ENCODE data around the gene MRPL9.

MRPL9 gene

DNA sequence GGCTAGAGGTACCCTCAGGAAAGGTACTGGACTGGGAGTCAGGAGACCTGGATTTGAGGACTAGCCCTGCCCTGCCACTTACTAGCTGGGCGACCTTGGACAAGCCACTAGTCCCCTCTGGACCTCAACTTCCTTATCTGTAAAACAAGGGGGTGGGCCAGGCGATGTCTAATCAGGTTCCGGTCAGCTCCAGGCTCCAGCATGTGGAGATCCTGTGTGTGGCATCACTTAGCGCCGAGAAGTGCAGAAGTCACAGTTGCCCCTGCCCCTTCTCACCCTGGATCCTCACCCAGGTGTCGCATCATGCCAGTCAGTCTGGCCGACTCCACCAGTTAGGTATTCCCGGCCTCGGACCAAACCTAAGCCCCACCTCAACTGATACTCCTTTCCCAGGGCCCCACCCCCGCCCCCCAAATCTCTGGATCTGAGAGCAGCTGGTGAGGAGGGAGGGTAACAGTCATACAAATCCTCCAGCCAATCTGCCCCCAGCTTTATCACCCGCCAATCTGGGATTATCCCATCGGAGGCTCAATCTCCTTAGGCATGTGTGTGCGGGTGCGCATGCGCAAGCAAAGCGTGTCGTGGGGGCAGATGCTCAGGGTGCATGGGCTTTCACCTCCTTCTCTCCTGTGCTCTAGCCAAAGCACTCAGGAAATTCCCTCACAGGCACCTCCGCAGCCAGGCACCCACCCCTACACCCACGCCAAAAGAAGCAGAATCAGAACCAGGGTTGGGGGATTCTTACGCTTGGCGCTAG is 52.1 kb downstream of the MRPL9 start:
- DNase-seq (ENCODE audit: low spot score) = no peak

DNA sequence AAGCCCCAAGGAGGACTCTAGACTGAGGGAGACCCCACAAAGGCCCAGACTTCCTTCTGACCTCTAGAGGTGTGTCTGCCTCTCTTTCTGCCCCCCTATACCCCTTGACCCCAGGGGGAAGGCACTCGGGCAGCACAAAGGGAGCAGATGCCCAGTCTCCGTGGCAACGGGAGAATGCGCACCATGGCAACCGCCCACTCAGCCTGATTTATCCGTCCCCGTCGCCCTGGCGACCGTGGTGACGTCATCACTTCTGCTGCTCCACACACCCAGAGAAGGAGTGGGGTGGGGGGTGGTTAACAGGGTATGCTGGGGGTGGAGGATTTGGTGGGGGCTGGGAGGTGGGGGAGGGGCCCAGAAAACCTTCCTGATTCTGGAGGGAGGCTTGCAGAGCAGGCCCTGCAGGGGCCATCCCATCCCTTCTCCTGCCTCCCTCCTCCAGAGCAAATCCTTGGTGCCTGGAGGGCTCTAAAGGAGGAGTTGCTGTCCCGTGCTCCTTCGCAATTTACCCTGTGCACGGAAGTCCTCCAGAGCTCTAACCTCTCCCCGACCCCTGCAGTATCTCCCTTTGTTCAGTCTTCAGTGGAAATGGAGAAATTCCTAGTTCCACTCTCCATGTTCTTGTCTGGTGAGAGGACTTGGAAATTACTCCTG is 53.0 kb downstream of the MRPL9 start:
- DNase-seq (ENCODE audit: low spot score) = peak; percentile 39

Data from globus pallidus (tissue), 1 donor.